ENCODE measurements around the gene DLK2.
A peak's percentile ranks its signal among the peaks of the same experiment; 100 is the strongest.
"Not testable (repeated sequence)": the region's sequence is repeated elsewhere in the genome, so short reads cannot be mapped to it uniquely, and the experiment has no call there.

Gene DLK2

DNA sequence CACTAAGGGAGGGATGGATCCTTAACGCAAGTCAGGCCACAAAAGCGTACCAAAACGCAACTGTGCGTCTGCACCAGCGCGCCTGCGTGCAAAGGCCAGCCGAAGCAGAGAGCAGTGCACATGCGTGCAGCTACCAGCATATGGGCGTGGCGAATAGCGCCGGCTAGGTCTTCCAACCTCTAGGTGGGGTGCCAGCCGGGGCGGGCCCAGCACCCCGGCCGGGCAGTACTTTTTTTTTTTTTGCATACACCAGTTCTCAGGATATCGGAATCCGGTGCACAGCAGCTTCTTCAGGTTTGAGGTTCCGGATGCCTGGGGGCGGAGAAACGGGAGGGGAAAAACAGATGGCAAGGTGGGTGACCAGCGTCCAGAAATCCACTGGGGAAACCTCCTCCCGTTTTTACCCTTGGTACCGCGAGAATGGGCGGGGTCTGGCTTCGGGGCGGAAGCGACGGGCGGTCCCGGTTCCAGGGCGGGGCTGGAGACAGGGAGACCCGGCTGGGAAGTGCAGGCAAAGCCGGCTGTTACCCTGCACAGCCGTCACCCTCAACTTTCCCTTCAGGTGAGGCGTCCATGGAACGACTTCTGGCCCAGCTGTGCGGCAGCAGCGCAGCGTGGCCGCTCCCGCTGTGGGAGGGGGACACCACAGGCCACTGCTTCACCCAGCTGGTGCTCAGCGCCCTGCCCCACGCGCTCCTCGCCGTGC is 27.8 kb downstream of the DLK2 start, which contains the start of gene ABCC10:
Gene ABCC10, plus strand, starts transcription at position 136 of the 706 bp plus-strand sequence. Its CDS starts 438 bp downstream, at position 574.
- TF ChIP-seq, protein P1, sequence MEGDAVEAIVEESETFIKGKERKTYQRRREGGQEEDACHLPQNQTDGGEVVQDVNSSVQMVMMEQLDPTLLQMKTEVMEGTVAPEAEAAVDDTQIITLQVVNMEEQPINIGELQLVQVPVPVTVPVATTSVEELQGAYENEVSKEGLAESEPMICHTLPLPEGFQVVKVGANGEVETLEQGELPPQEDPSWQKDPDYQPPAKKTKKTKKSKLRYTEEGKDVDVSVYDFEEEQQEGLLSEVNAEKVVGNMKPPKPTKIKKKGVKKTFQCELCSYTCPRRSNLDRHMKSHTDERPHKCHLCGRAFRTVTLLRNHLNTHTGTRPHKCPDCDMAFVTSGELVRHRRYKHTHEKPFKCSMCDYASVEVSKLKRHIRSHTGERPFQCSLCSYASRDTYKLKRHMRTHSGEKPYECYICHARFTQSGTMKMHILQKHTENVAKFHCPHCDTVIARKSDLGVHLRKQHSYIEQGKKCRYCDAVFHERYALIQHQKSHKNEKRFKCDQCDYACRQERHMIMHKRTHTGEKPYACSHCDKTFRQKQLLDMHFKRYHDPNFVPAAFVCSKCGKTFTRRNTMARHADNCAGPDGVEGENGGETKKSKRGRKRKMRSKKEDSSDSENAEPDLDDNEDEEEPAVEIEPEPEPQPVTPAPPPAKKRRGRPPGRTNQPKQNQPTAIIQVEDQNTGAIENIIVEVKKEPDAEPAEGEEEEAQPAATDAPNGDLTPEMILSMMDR (IDR thresholded peaks at IDR 0.05; ENCODE audit: low read length): peak; percentile 46; the same call in 1 of the 2 replicates
- no peak for TF ChIP-seq EZH2 (IDR thresholded peaks at IDR 0.05; ENCODE audit: borderline replicate concordance, low read length)
- Histone ChIP-seq H3K4me1 (ENCODE audit: insufficient read depth, low read length, severe bottlenecking) (peaks cover 21% of the 10 kb centered on the region), H3K9me2 (ENCODE audit: low read depth, low read length) (no peaks in the 10 kb centered on the region), H3K4me3 (ENCODE audit: low read depth, low read length, poor library complexity, severe bottlenecking) (peak within 1 kb of the TSS; percentile 99), H3K9me3 (ENCODE audit: low read length) (no peaks in the 10 kb centered on the region), H3K36me3 (ENCODE audit: insufficient read depth, low read length) (peaks cover 11% of the 10 kb centered on the region; the same call in 1 of the 2 replicates), H3K9ac (ENCODE audit: low read length) (peak within 1 kb of the TSS; percentile 97), H3K27me3 (ENCODE audit: insufficient read depth, low read length) (no peaks in the 10 kb centered on the region), H3F3A (ENCODE audit: insufficient read depth, low read length) (no peaks in the 10 kb centered on the region), H4K20me1 (ENCODE audit: insufficient read depth, low read length) (no peaks in the 10 kb centered on the region), H2AFZ (ENCODE audit: low read length) (peak within 1 kb of the TSS; percentile 84), H3K79me2 (ENCODE audit: insufficient read depth, low read length) (0 out of 2 replicates have a peak, but pooled peaks cover 7% of the 10 kb centered on the region), H3K4me2 (ENCODE audit: low read length) (peak within 1 kb of the TSS; percentile 93), H3K27ac (ENCODE audit: low read depth, low read length, poor library complexity, severe bottlenecking) (peak within 1 kb of the TSS; percentile 72)

DNA sequence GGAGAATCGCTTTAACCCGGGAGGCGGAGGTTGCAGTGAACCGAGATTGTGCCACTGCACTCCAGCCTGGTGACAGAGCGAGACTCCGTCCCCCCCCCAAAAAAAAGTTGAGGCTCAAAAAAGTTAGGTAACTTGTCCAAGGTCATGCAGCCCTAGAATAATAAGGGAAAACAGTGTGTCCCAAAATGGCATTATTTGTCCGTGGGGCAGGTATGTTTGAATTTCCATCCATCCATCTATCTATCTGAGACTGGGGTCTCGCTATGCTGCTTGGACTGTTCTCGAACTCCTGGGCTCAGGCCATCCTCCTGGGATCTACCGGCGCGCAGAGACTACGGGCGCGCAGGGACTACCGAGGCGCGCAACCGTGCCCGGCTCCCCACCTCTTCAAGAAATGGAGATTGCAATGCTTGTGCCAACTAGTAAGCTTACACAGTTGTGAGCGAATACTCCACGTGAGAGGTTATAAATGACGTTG is 28.4 kb downstream of the DLK2 start:
- H2AFZ ChIP-seq (ENCODE audit: low read length): peak overlapping the region; percentile 50; the same call in 1 of the 2 replicates

DNA sequence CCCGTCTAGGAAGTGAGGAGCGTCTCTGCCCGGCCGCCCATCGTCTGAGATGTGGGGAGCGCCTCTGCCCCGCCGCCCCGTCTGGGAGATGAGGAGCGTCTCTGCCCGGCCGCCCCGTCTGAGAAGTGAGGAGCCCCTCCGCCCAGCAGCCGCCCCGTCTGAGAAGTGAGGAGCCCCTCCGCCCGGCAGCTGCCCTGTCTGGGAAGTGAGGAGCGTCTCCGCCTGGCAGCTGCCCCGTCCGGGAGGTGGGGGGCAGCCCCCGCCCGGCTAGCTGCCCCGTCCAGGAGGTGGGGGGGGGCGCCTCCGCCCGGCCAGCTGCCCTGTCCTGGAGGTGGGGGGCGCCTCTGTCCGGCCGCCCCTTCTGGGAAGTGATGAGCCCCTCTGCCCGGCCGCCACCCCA is 30.3 kb downstream of the DLK2 start:
- not testable (repeated sequence) for H4K20me1 ChIP-seq (ENCODE audit: insufficient read depth, low read length); H3K4me3 ChIP-seq (ENCODE audit: low read depth, low read length, poor library complexity, severe bottlenecking); H3K36me3 ChIP-seq (ENCODE audit: insufficient read depth, low read length); H2AFZ ChIP-seq (ENCODE audit: low read length); H3K79me2 ChIP-seq (ENCODE audit: insufficient read depth, low read length); H3F3A ChIP-seq (ENCODE audit: insufficient read depth, low read length); H3K4me2 ChIP-seq (ENCODE audit: low read length); H3K9ac ChIP-seq (ENCODE audit: low read length); H3K9me3 ChIP-seq (ENCODE audit: low read length); H3K27ac ChIP-seq (ENCODE audit: low read depth, low read length, poor library complexity, severe bottlenecking); H3K27me3 ChIP-seq (ENCODE audit: insufficient read depth, low read length); H3K9me2 ChIP-seq (ENCODE audit: low read depth, low read length)
- H3K4me1 ChIP-seq (ENCODE audit: insufficient read depth, low read length, severe bottlenecking): peaks cover 21% of the 10 kb centered on the region

More for the DNA sequence above, 28.4 kb downstream of the DLK2 start:
- Histone ChIP-seq H3K4me1 (ENCODE audit: insufficient read depth, low read length, severe bottlenecking) (peaks cover 21% of the 10 kb centered on the region), H3K9me3 (ENCODE audit: low read length) (no peaks in the 10 kb centered on the region), H3F3A (ENCODE audit: insufficient read depth, low read length) (no peaks in the 10 kb centered on the region), H3K9me2 (ENCODE audit: low read depth, low read length) (no peaks in the 10 kb centered on the region), H4K20me1 (ENCODE audit: insufficient read depth, low read length) (no peaks in the 10 kb centered on the region), H3K4me2 (ENCODE audit: low read length) (peak overlapping the region; percentile 93), H3K36me3 (ENCODE audit: insufficient read depth, low read length) (peaks cover 5% of the 10 kb centered on the region; the same call in 1 of the 2 replicates), H3K79me2 (ENCODE audit: insufficient read depth, low read length) (0 out of 2 replicates have a peak, but pooled peaks cover 7% of the 10 kb centered on the region), H3K9ac (ENCODE audit: low read length) (peak overlapping the region; percentile 97), H3K27me3 (ENCODE audit: insufficient read depth, low read length) (no peaks in the 10 kb centered on the region), H3K27ac (ENCODE audit: low read depth, low read length, poor library complexity, severe bottlenecking) (peak overlapping the region; percentile 72), H3K4me3 (ENCODE audit: low read depth, low read length, poor library complexity, severe bottlenecking) (peak overlapping the region; percentile 99)
- TF ChIP-seq, protein P1 (IDR thresholded peaks at IDR 0.05; ENCODE audit: low read length): no peak
- TF ChIP-seq EZH2 (IDR thresholded peaks at IDR 0.05; ENCODE audit: borderline replicate concordance, low read length): no peak
